ENCODE data around the gene AKR1D1.

The AKR1D1 gene

DNA sequence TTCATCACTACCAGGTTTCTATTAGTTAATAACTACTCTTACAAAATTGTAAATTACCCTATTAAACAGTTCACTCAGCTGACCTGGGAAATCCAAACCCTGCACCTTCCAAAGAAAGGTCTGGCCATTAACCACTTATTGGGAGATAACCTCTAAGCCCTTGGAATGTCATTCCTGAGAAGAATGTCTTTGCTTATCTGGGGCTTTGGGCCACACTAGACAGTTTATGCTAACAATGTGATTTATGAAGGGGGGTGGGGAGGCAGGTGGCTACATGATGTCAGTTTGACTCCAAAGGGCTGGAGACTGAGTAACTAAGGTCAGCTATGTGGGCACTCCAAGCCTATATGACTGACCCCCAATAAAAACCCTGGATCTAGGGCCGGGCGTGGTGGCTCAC is 50.7 kb downstream of the AKR1D1 start:
- no peak overlapping the region for H2AFZ ChIP-seq (ENCODE audit: low read length)

DNA sequence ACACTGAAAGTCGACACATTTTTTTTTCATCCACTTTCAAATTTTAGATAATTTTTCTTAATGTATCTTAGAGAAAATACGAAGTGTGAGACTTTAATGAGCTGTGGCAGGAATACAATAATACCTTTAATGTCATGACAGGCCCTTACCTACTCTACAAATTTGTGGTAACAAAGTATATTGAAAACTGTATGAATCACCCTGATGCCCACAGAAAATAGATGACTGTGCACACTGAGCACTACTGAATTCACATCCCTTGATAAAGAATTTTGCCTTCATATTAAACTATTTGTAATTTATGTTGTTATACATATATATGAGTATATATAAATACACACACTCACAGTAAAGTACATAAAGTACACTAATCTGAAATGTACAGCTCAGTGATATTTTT is 51.7 kb downstream of the AKR1D1 start:
- H3K36me3 ChIP-seq (ENCODE audit: insufficient read depth, low read length) = no peaks in the 10 kb centered on the region

More for the DNA sequence above, 50.7 kb downstream of the AKR1D1 start:
- no peaks in the 10 kb centered on the region for H4K20me1 ChIP-seq (ENCODE audit: insufficient read depth, low read length)
- H3K4me2 ChIP-seq (ENCODE audit: low read length) = no peak overlapping the region
- no peaks in the 10 kb centered on the region for H3K36me3 ChIP-seq (ENCODE audit: insufficient read depth, low read length)
- H3K79me2 ChIP-seq (ENCODE audit: insufficient read depth, low read length) = no peaks in the 10 kb centered on the region
- no peaks in the 10 kb centered on the region for H3F3A ChIP-seq (ENCODE audit: insufficient read depth, low read length)
- H3K9ac ChIP-seq (ENCODE audit: low read length) = no peak overlapping the region
- TF ChIP-seq EZH2 (IDR thresholded peaks at IDR 0.05; ENCODE audit: borderline replicate concordance, low read length) = no peak
- TF ChIP-seq, protein P1, sequence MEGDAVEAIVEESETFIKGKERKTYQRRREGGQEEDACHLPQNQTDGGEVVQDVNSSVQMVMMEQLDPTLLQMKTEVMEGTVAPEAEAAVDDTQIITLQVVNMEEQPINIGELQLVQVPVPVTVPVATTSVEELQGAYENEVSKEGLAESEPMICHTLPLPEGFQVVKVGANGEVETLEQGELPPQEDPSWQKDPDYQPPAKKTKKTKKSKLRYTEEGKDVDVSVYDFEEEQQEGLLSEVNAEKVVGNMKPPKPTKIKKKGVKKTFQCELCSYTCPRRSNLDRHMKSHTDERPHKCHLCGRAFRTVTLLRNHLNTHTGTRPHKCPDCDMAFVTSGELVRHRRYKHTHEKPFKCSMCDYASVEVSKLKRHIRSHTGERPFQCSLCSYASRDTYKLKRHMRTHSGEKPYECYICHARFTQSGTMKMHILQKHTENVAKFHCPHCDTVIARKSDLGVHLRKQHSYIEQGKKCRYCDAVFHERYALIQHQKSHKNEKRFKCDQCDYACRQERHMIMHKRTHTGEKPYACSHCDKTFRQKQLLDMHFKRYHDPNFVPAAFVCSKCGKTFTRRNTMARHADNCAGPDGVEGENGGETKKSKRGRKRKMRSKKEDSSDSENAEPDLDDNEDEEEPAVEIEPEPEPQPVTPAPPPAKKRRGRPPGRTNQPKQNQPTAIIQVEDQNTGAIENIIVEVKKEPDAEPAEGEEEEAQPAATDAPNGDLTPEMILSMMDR (IDR thresholded peaks at IDR 0.05; ENCODE audit: low read length) = no peak
- H3K4me1 ChIP-seq (ENCODE audit: insufficient read depth, low read length, severe bottlenecking) = no peaks in the 10 kb centered on the region
- H3K9me3 ChIP-seq (ENCODE audit: low read length) = no peaks in the 10 kb centered on the region
- H3K27me3 ChIP-seq (ENCODE audit: insufficient read depth, low read length) = no peaks in the 10 kb centered on the region
- H3K4me3 ChIP-seq (ENCODE audit: low read depth, low read length, poor library complexity, severe bottlenecking) = no peak overlapping the region
- H3K9me2 ChIP-seq (ENCODE audit: low read depth, low read length) = no peaks in the 10 kb centered on the region
- no peak overlapping the region for H3K27ac ChIP-seq (ENCODE audit: low read depth, low read length, poor library complexity, severe bottlenecking)

DNA sequence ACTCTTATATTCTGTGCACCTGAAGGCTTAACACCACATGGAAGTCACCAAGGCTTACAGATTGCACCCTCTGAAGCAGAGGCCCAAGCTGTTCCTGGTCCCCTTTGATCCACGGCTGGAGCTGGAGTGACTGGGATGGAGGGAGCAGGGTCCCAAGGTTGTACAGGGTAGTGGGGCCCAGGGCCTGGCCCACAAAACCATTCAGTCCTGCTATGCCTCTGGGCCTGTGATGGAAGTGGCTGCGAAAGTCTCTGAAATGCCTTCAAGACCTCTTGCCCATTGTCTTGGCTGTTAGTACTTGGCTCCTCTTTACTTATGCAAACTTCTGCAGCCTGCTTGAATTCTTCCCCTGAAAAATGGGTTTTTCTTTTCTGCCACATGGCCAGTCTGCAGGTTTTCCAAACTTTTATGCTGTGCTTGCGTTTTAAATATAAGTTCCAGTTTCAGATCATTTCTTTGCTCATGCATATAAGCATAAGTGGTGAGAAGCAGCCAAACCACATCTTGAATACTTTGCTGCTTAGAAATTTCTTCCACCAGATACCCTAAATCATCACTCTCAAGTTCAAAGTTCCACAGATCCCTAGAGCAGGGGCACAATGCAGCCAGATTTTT is 53.4 kb downstream of the AKR1D1 start:
- no peak overlapping the region for H3K9ac ChIP-seq (ENCODE audit: low read length)
- no peak for TF ChIP-seq EZH2 (IDR thresholded peaks at IDR 0.05; ENCODE audit: borderline replicate concordance, low read length)
- TF ChIP-seq, protein P1 (IDR thresholded peaks at IDR 0.05; ENCODE audit: low read length) = no peak
- H3F3A ChIP-seq (ENCODE audit: insufficient read depth, low read length) = no peaks in the 10 kb centered on the region
- H3K4me3 ChIP-seq (ENCODE audit: low read depth, low read length, poor library complexity, severe bottlenecking) = no peak overlapping the region
- H3K9me2 ChIP-seq (ENCODE audit: low read depth, low read length) = no peaks in the 10 kb centered on the region
- H2AFZ ChIP-seq (ENCODE audit: low read length) = no peak overlapping the region
- no peaks in the 10 kb centered on the region for H3K9me3 ChIP-seq (ENCODE audit: low read length)
- no peaks in the 10 kb centered on the region for H3K79me2 ChIP-seq (ENCODE audit: insufficient read depth, low read length)
- H3K4me1 ChIP-seq (ENCODE audit: insufficient read depth, low read length, severe bottlenecking) = no peaks in the 10 kb centered on the region
- H3K4me2 ChIP-seq (ENCODE audit: low read length) = no peak overlapping the region
- no peak overlapping the region for H3K27ac ChIP-seq (ENCODE audit: low read depth, low read length, poor library complexity, severe bottlenecking)
- no peaks in the 10 kb centered on the region for H3K27me3 ChIP-seq (ENCODE audit: insufficient read depth, low read length)
- no peaks in the 10 kb centered on the region for H3K36me3 ChIP-seq (ENCODE audit: insufficient read depth, low read length)
- no peaks in the 10 kb centered on the region for H4K20me1 ChIP-seq (ENCODE audit: insufficient read depth, low read length)

More for the DNA sequence above, 51.7 kb downstream of the AKR1D1 start:
- no peaks in the 10 kb centered on the region for H3K4me1 ChIP-seq (ENCODE audit: insufficient read depth, low read length, severe bottlenecking)
- no peak overlapping the region for H3K4me3 ChIP-seq (ENCODE audit: low read depth, low read length, poor library complexity, severe bottlenecking)
- no peaks in the 10 kb centered on the region for H3K9me2 ChIP-seq (ENCODE audit: low read depth, low read length)
- no peak overlapping the region for H3K9ac ChIP-seq (ENCODE audit: low read length)
- H3K79me2 ChIP-seq (ENCODE audit: insufficient read depth, low read length) = no peaks in the 10 kb centered on the region
- no peaks in the 10 kb centered on the region for H3K27me3 ChIP-seq (ENCODE audit: insufficient read depth, low read length)
- H3F3A ChIP-seq (ENCODE audit: insufficient read depth, low read length) = no peaks in the 10 kb centered on the region
- no peaks in the 10 kb centered on the region for H4K20me1 ChIP-seq (ENCODE audit: insufficient read depth, low read length)
- H3K4me2 ChIP-seq (ENCODE audit: low read length) = no peak overlapping the region
- H3K27ac ChIP-seq (ENCODE audit: low read depth, low read length, poor library complexity, severe bottlenecking) = no peak overlapping the region
- no peak overlapping the region for H2AFZ ChIP-seq (ENCODE audit: low read length)
- TF ChIP-seq, protein P1 (IDR thresholded peaks at IDR 0.05; ENCODE audit: low read length) = no peak
- TF ChIP-seq EZH2 (IDR thresholded peaks at IDR 0.05; ENCODE audit: borderline replicate concordance, low read length) = no peak
- no peaks in the 10 kb centered on the region for H3K9me3 ChIP-seq (ENCODE audit: low read length)

Measured in OCI-LY1 (cell line).